Tibial nerve (tissue), 4 donors: ENCODE measurements around the gene DHX30. TPM values are rescaled to one million over a fixed set of nuclear protein-coding genes. Genes with fewer than 3 reads are reported as not detected.

Experiments
- DNase-seq, 2 donors: peaks; one replicate each; pipeline ENCODE4 v3.0.0-alpha.2; 2019; ENCODE audit warnings: low spot score in 2 of 2
- H3K27ac ChIP-seq, 4 donors: fragments of 200-600 bp; sonication (generic) in 3 of 4; one replicate each; pipeline ENCODE4 v1.5.1; 2017 to 2019; ENCODE audit warnings: mild to moderate bottlenecking in 1 of 4
- H3K27me3 ChIP-seq, 2 donors: fragments of 200-600 bp; sonication (generic) in 1 of 2; one replicate each; pipeline versions ENCODE4 v1.5.1 to v1.6.0; 2017 to 2019
- H3K36me3 ChIP-seq, 3 donors: fragments of 200-600 bp; sonication (generic); one replicate each; pipeline ENCODE4 v1.5.1; 2018 to 2019
- H3K4me1 ChIP-seq, 4 donors: fragments of 200-600 bp; sonication (generic) in 3 of 4; one replicate each; pipeline ENCODE4 v1.5.1; 2017 to 2019
- H3K4me3 ChIP-seq, 4 donors: fragments of 200-600 bp; sonication (generic) in 3 of 4; one replicate each; pipeline ENCODE4 v1.5.1; 2017 to 2019; ENCODE audit warnings: mild to moderate bottlenecking in 1 of 4, moderate library complexity in 1 of 4
- H3K9me3 ChIP-seq, 4 donors: fragments of 200-600 bp; sonication (generic) in 3 of 4; one replicate each; pipeline ENCODE4 v1.5.1; 2017 to 2019
- CTCF ChIP-seq, 5 experiments: fragments of 200-600 bp in 3 of 5; fragments of 450-650 bp in 2 of 5; sonication (generic) in 3 of 5; IDR thresholded peaks; one replicate each; pipeline ENCODE4 v1.5.1; 2016 to 2019; ENCODE audit warnings: antibody characterized with exemption in 5 of 5, mild to moderate bottlenecking in 3 of 5, moderate library complexity in 2 of 5
- EP300 ChIP-seq, 2 donors: sonication (generic); formaldehyde crosslinking; IDR thresholded peaks; one replicate each; pipeline ENCODE4 v1.6.1; 2017; ENCODE audit warnings: antibody characterized with exemption in 2 of 2, mild to moderate bottlenecking in 1 of 2
- POLR2A ChIP-seq, 2 donors: fragments of 450-650 bp; IDR thresholded peaks; one replicate each; pipeline ENCODE4 v1.6.1; 2017; ENCODE audit warnings: antibody characterized with exemption in 2 of 2, mild to moderate bottlenecking in 2 of 2, moderate library complexity in 2 of 2
- whole genome bisulfite sequencing, 2 donors: methylation state at CpG; one replicate each; pipeline ENCODE4 v1.1.5; 2018; 5-methylcytosine and 5-hydroxymethylcytosine counted together
- total RNA-seq, 4 donors: library from RNA; depleted of rRNA; stranded (reverse); fragments of >200 nt; gene quantifications; one replicate each; pipeline ENCODE4 v1.1.0, GENCODE V29; 2016

DHX30 gene
- total RNA-seq, 4 donors from 2014 or later, result 71.9 to 86.4 (median 78.8) TPM

DNA sequence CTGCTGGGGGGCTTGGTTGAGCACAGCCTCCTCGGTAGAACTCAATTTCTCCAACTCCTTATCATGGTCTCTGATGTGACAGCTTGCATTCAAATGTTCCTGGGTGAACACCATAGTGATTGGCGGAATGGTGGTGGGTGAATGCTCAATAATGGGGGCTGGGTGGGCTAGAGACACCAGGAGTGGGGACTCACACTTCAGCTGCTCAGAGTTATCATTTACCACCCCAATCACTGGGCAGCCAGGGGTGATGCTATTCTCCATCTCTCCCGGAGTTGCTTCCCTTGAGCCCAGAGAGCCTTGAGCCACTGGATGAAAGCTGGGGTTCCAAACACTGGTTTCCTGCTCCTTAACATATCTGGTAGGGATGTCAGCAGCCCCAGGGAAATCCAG is 88.7 kb downstream of the DHX30 start:
- no peak for DNase-seq
- WGBS, 2 donors, result 76 to 90% methylated on average over 3 of the region's 3 CpGs
- Histone ChIP-seq H3K4me1 (peaks cover 0 to 38% (median 13%) of the 10 kb centered on the region in 4 donors), H3K36me3 (peaks cover 0 to 42% (median 0%) of the 10 kb centered on the region in 3 donors), H3K9me3 (no peaks in the 10 kb centered on the region), H3K27ac (peak overlapping the region in 2 of 4 donors; percentile 37 to 74), H3K27me3 (no peaks in the 10 kb centered on the region), H3K4me3 (no peak overlapping the region)
- TF ChIP-seq EP300 (IDR thresholded peaks at IDR 0.05) (no peak), POLR2A (IDR thresholded peaks at IDR 0.05) (no peak), CTCF (IDR thresholded peaks at IDR 0.05) (no peak)

DNA sequence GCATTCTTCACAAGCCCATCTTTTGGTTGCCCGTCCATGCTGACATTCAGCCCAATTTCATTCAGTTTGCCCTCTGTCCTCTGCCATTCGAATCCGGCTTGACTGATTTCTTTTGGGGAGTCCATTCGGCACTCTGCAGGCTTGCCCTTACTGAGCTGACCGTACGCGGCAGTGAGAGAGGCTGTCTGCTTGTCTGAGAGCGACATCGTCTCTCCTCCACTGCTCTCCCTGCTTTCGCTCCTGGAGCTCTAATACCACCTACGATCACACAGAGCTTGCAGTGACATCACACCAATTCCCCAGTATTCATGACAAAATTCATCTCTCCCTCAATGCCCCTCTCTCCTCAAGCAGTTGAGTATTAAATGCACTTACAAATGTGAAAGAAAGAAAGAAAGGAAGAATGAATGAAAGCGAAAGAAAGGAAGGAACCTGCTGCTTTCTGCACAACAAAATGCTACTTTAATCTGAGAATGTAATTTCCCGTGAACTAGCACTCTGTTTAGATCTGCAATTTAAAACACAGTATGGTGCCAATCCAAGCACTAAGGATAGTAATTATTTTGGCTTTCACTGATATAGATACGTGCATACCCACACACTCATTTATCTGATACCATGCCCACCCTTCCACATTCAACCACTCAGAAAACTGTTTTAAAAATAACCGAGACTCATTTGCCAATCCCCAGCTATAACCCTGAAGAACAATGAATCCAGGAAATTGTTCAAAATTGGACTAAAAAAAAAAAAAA is 89.5 kb downstream of the DHX30 start:
- no peak overlapping the region for H3K4me3 ChIP-seq
- H3K27me3 ChIP-seq, result no peaks in the 10 kb centered on the region
- peaks cover 0 to 38% (median 13%) of the 10 kb centered on the region in 4 donors for H3K4me1 ChIP-seq
- H3K9me3 ChIP-seq, result no peaks in the 10 kb centered on the region
- WGBS, 2 donors, result 80 to 83% methylated on average over 15 of the region's 15 CpGs
- DNase-seq, result no peak
- TF ChIP-seq POLR2A (IDR thresholded peaks at IDR 0.05) (no peak), CTCF (IDR thresholded peaks at IDR 0.05) (no peak), EP300 (IDR thresholded peaks at IDR 0.05) (no peak)
- H3K27ac ChIP-seq, result no peak overlapping the region
- peaks cover 0 to 42% (median 0%) of the 10 kb centered on the region in 3 donors for H3K36me3 ChIP-seq

DNA sequence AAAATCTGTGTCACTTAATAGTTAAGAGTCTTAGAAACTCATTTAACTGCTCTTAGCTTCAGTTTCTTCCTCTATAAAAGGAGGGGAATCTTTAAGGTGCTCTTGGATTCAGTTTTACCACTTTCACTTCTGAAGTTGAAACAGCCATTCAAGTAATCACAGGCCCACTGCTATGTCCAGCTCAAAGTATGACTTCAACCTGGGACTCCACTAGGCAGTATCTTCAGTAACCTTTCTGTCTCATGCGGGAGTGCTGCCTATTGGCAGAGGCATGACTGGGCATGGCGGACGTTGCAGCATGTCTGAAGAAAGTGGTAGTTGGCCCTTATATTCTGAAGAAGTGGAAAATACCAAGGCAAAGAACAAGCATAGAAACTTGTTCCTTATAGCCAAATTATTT is 92.3 kb downstream of the DHX30 start:
- DNase-seq, result no peak
- WGBS, 2 donors, result 85 to 92% methylated on average over 3 of the region's 3 CpGs
- Histone ChIP-seq H3K4me1 (peaks cover 0 to 23% (median 9%) of the 10 kb centered on the region in 4 donors), H3K36me3 (peaks cover 0 to 58% (median 0%) of the 10 kb centered on the region in 3 donors), H3K27ac (peak overlapping the region in 1 of 4 donors; percentile 58), H3K4me3 (no peak overlapping the region), H3K27me3 (no peaks in the 10 kb centered on the region), H3K9me3 (no peaks in the 10 kb centered on the region)
- TF ChIP-seq EP300 (IDR thresholded peaks at IDR 0.05) (no peak), POLR2A (IDR thresholded peaks at IDR 0.05) (no peak)

- no peak for DNase-seq
- Histone ChIP-seq H3K27ac (no peak overlapping the region), H3K9me3 (no peaks in the 10 kb centered on the region), H3K4me3 (no peak overlapping the region), H3K27me3 (no peaks in the 10 kb centered on the region), H3K36me3 (peaks cover 0 to 68% (median 0%) of the 10 kb centered on the region in 3 donors), H3K4me1 (peaks cover 0 to 8% (median 1%) of the 10 kb centered on the region in 4 donors)
- TF ChIP-seq EP300 (IDR thresholded peaks at IDR 0.05), result no peak
- TF ChIP-seq CTCF (IDR thresholded peaks at IDR 0.05), result no peak
- TF ChIP-seq POLR2A (IDR thresholded peaks at IDR 0.05), result no peak
- WGBS, 2 donors, result 75 to 77% methylated on average over 3 of the region's 3 CpGs
Observed at GRCh38 chr3:47896736-47897135, 93.8 kb downstream of the DHX30 start.

- peaks cover 0 to 61% (median 0%) of the 10 kb centered on the region in 3 donors for H3K36me3 ChIP-seq
- H3K27ac ChIP-seq, result no peak overlapping the region
- no peak overlapping the region for H3K4me3 ChIP-seq
- WGBS, 2 donors, result 71 to 72% methylated on average over 3 of the region's 3 CpGs
- DNase-seq, result no peak
- no peak for TF ChIP-seq POLR2A (IDR thresholded peaks at IDR 0.05)
- TF ChIP-seq CTCF (IDR thresholded peaks at IDR 0.05), result no peak
- no peaks in the 10 kb centered on the region for H3K27me3 ChIP-seq
- no peaks in the 10 kb centered on the region for H3K9me3 ChIP-seq
- H3K4me1 ChIP-seq, result no peaks in the 10 kb centered on the region
Observed at GRCh38 chr3:47897954-47898353, 95.0 kb downstream of the DHX30 start.
